IPS DF 19.7 (cell line): ENCODE measurements around the gene SERPINB5.

Experiments used
- DNase-seq: peaks from one replicate; pipeline ENCODE4 v3.0.0-alpha.2; 2013; ENCODE audit warnings: low read depth, low spot score

The SERPINB5 gene

GRCh38 chr18:63527251-63527650 lies 50.5 kb downstream of the SERPINB5 start:
- DNase-seq, result no peak

- no peak for DNase-seq
Observed at GRCh38 chr18:63528863-63529492, 52.2 kb downstream of the SERPINB5 start.

GRCh38 chr18:63532471-63532870 lies 55.7 kb downstream of the SERPINB5 start:
- DNase-seq, result no peak

GRCh38 chr18:63534615-63535014 lies 57.9 kb downstream of the SERPINB5 start:
- no peak for DNase-seq

GRCh38 chr18:63539904-63540510 lies 63.2 kb downstream of the SERPINB5 start:
- no peak for DNase-seq

GRCh38 chr18:63542069-63542468 lies 65.3 kb downstream of the SERPINB5 start, which contains the start of gene SERPINB12:
SERPINB12 (plus strand) TSS chr18:63542369; CDS start chr18:63556160, 13,791 bp downstream.
- no peak for DNase-seq

- no peak for DNase-seq
Observed at GRCh38 chr18:63544017-63544416, 67.3 kb downstream of the SERPINB5 start.

- DNase-seq, result no peak
Observed at GRCh38 chr18:63545000-63545399, 68.2 kb downstream of the SERPINB5 start.

- no peak for DNase-seq
Observed at GRCh38 chr18:63550068-63550467, 73.3 kb downstream of the SERPINB5 start.

GRCh38 chr18:63551769-63552168 lies 75.0 kb downstream of the SERPINB5 start:
- no peak for DNase-seq

- DNase-seq, result no peak
Observed at GRCh38 chr18:63552581-63552980, 75.8 kb downstream of the SERPINB5 start.

- DNase-seq, result no peak
Observed at GRCh38 chr18:63553081-63553480, 76.3 kb downstream of the SERPINB5 start.
